ENCODE results near the gene BRSK2. TPM values are rescaled to one million over a fixed set of nuclear protein-coding genes. Genes with fewer than 3 reads are reported as not detected.
"Not testable (repeated sequence)": the region's sequence is repeated elsewhere in the genome, so short reads cannot be mapped to it uniquely, and the experiment has no call there.

Gene BRSK2
- total RNA-seq (ENCODE audit: unreplicated experiment) = 4.0 TPM
- long read RNA-seq = 0 reads

DNA sequence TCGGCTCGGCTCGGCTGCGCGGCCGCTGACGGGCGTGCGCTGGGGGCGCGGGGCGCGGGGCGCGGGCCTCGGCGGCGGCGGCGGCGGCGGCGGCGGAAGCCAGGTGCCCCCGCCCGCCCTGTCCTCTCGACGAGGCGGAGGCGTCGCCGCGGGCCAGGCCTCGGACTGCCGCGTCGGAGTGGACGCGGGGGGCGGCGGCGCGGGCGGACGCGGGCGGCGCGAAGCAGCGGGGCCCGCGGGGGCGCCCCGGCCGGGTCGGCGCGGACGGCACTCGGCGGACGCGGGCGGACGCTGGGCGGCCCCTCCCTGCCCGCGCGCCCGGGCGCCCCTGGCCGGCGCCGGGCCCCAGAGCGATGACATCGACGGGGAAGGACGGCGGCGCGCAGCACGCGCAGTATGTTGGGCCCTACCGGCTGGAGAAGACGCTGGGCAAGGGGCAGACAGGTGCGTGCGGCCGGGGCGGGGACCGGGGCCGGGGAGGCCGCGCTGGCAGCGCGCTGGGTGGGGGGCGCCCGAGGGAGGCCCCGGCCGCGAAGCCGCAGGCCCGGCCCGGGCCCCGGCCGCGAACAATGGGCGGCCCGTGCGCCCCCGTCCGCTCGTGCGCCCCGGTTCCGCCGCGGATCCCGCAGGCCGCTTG is at the start of gene BRSK2:
TSS of gene BRSK2 (plus strand) at position 3 of the 637 bp plus-strand sequence. CDS start at position 354, 351 bp downstream.
- Mint-ChIP-seq H3K4me3 (ENCODE audit: unreplicated experiment) (peak within 1 kb of the TSS; percentile 76), H3K4me1 (ENCODE audit: unreplicated experiment) (no peaks in the 10 kb centered on the region), H3K27me3 (ENCODE audit: unreplicated experiment) (peaks cover 11% of the 10 kb centered on the region), H3K9me3 (ENCODE audit: unreplicated experiment) (no peaks in the 10 kb centered on the region), H3K27ac (ENCODE audit: unreplicated experiment) (no peak within 1 kb of the TSS), H3K36me3 (ENCODE audit: low read depth, unreplicated experiment) (peaks cover 4% of the 10 kb centered on the region)
- no peak for DNase-seq (ENCODE audit: low spot score)
- no peak for TF ChIP-seq CTCF (IDR thresholded peaks at IDR 0.05; ENCODE audit: unreplicated experiment)

DNA sequence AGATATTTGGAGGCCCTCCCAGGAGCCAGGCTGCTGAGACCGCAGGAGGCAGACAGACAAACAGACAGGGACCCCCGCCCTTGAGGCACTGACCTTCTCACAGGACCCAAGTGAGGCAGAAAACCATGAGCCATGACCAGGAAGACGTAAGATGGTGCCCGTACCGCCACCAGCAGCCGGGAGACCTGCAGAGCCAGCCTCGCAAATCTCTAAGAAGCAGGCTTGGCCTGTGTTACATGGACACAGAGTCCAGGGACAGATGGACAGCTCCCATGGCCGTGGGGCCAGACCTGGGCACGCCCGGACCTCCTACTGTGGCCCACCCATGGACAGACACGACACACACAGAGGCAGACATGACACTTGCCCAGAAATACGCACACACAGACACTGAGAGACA is 49.6 kb upstream of the BRSK2 start:
- no peak for TF ChIP-seq CTCF (IDR thresholded peaks at IDR 0.05; ENCODE audit: unreplicated experiment)
- no peak overlapping the region for H3K4me3 Mint-ChIP-seq (ENCODE audit: unreplicated experiment)
- no peak overlapping the region for H3K27ac Mint-ChIP-seq (ENCODE audit: unreplicated experiment)
- DNase-seq (ENCODE audit: low spot score) = no peak
- H3K4me1 Mint-ChIP-seq (ENCODE audit: unreplicated experiment) = peaks cover 2% of the 10 kb centered on the region
- no peaks in the 10 kb centered on the region for H3K9me3 Mint-ChIP-seq (ENCODE audit: unreplicated experiment)
- H3K36me3 Mint-ChIP-seq (ENCODE audit: low read depth, unreplicated experiment) = peaks cover 10% of the 10 kb centered on the region
- peaks cover 11% of the 10 kb centered on the region for H3K27me3 Mint-ChIP-seq (ENCODE audit: unreplicated experiment)

DNA sequence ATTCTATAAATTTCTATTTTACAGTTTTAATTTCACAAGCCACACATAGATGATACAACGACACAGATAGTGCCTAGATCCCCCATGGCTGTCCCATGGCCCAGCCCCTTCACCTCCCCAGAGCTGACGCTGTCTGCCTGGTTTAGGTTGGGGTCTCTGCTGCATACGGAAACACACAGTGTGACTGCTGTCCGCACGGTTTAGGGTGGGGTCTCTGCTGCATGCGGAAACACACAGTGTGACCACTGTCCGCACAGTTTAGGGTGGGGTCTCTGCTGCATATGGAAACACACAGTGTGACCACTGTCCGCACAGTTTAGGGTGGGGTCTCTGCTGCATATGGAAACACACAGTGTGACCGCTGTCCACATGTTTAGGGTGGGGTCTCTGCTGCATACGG is 48.5 kb upstream of the BRSK2 start:
- not testable (repeated sequence) for H3K4me1 Mint-ChIP-seq (ENCODE audit: unreplicated experiment); H3K9me3 Mint-ChIP-seq (ENCODE audit: unreplicated experiment); H3K27ac Mint-ChIP-seq (ENCODE audit: unreplicated experiment); DNase-seq (ENCODE audit: low spot score); H3K4me3 Mint-ChIP-seq (ENCODE audit: unreplicated experiment); H3K36me3 Mint-ChIP-seq (ENCODE audit: low read depth, unreplicated experiment)
- H3K27me3 Mint-ChIP-seq (ENCODE audit: unreplicated experiment) = peaks cover 10% of the 10 kb centered on the region

GRCh38 chr11:1341928-1342524 is 47.7 kb upstream of the BRSK2 start:
- H3K27me3 Mint-ChIP-seq (ENCODE audit: unreplicated experiment) = peaks cover 10% of the 10 kb centered on the region
- peaks cover 2% of the 10 kb centered on the region for H3K4me1 Mint-ChIP-seq (ENCODE audit: unreplicated experiment)
- no peak overlapping the region for H3K4me3 Mint-ChIP-seq (ENCODE audit: unreplicated experiment)
- H3K9me3 Mint-ChIP-seq (ENCODE audit: unreplicated experiment) = no peaks in the 10 kb centered on the region
- H3K27ac Mint-ChIP-seq (ENCODE audit: unreplicated experiment) = no peak overlapping the region
- TF ChIP-seq CTCF (IDR thresholded peaks at IDR 0.05; ENCODE audit: unreplicated experiment) = no peak
- peaks cover 7% of the 10 kb centered on the region for H3K36me3 Mint-ChIP-seq (ENCODE audit: low read depth, unreplicated experiment)
- no peak for DNase-seq (ENCODE audit: low spot score)

DNA sequence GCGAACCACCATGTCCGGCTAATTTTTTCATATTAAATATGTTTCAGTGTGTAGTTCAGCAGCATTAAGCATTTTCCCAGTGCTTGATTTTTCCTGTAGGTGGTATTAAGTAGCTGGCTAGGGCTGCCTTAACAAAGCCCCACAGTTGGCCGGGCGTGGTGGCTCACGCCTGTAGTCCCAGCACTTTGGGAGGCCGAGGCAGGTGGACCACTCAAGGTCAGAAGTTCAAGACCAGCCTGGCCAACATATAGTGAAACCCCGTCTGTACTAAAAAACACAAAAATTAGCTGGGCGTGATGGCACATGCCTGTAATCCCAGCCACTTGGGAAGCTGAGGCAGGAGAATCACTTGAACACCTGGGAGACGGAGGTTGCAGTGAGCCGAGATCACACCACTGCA is 46.8 kb upstream of the BRSK2 start:
- no peak for TF ChIP-seq CTCF (IDR thresholded peaks at IDR 0.05; ENCODE audit: unreplicated experiment)
- Mint-ChIP-seq H3K27ac (ENCODE audit: unreplicated experiment) (no peak overlapping the region), H3K4me1 (ENCODE audit: unreplicated experiment) (no peaks in the 10 kb centered on the region), H3K27me3 (ENCODE audit: unreplicated experiment) (peaks cover 11% of the 10 kb centered on the region), H3K9me3 (ENCODE audit: unreplicated experiment) (no peaks in the 10 kb centered on the region), H3K36me3 (ENCODE audit: low read depth, unreplicated experiment) (peaks cover 4% of the 10 kb centered on the region), H3K4me3 (ENCODE audit: unreplicated experiment) (no peak overlapping the region)
- no peak for DNase-seq (ENCODE audit: low spot score)
